GM19238 (cell line): ENCODE results near the gene TBC1D22A.

Experiments
- DNase-seq: peaks from one replicate; pipeline ENCODE4 v3.0.0; 2011; ENCODE audit warnings: low spot score; ENCODE audit not compliant: insufficient read length

TBC1D22A gene

GRCh38 chr22:47055073-47055355 is 292.6 kb downstream of the TBC1D22A start:
- no peak for DNase-seq

GRCh38 chr22:47055461-47055860 is 293.0 kb downstream of the TBC1D22A start:
- DNase-seq, result no peak

- no peak for DNase-seq
Observed at GRCh38 chr22:47055921-47056320, 293.5 kb downstream of the TBC1D22A start.

GRCh38 chr22:47056361-47056760 is 293.9 kb downstream of the TBC1D22A start:
- DNase-seq, result no peak

- no peak for DNase-seq
Observed at GRCh38 chr22:47056776-47057470, 294.5 kb downstream of the TBC1D22A start.

- no peak for DNase-seq
Observed at GRCh38 chr22:47057916-47058585, 295.6 kb downstream of the TBC1D22A start.

GRCh38 chr22:47059076-47059475 is 296.6 kb downstream of the TBC1D22A start:
- DNase-seq, result no peak

- peak; percentile 57 for DNase-seq
Observed at GRCh38 chr22:47059701-47060161, 297.3 kb downstream of the TBC1D22A start.

GRCh38 chr22:47060718-47061117 is 298.3 kb downstream of the TBC1D22A start:
- no peak for DNase-seq

GRCh38 chr22:47061226-47061625 is 298.8 kb downstream of the TBC1D22A start:
- no peak for DNase-seq

- no peak for DNase-seq
Observed at GRCh38 chr22:47062126-47062525, 299.7 kb downstream of the TBC1D22A start.

- DNase-seq, result no peak
Observed at GRCh38 chr22:47063071-47063509, 300.6 kb downstream of the TBC1D22A start.

GRCh38 chr22:47063606-47064005 is 301.2 kb downstream of the TBC1D22A start:
- DNase-seq, result no peak

GRCh38 chr22:47064016-47064415 is 301.6 kb downstream of the TBC1D22A start:
- DNase-seq, result no peak

GRCh38 chr22:47064416-47064815 is 302.0 kb downstream of the TBC1D22A start:
- DNase-seq, result no peak

GRCh38 chr22:47065756-47066615 is 303.5 kb downstream of the TBC1D22A start:
- DNase-seq, result no peak

- no peak for DNase-seq
Observed at GRCh38 chr22:47066616-47066905, 304.1 kb downstream of the TBC1D22A start.

GRCh38 chr22:47067321-47067890 is 305.0 kb downstream of the TBC1D22A start:
- no peak for DNase-seq

GRCh38 chr22:47067911-47068625 is 305.6 kb downstream of the TBC1D22A start:
- DNase-seq, result no peak

- no peak for DNase-seq
Observed at GRCh38 chr22:47068626-47068996, 306.2 kb downstream of the TBC1D22A start.

- DNase-seq, result no peak
Observed at GRCh38 chr22:47069270-47069669, 306.8 kb downstream of the TBC1D22A start.
